ENCODE data around the gene ALDH3A2. TPM values are rescaled to one million over a fixed set of nuclear protein-coding genes. Genes with fewer than 3 reads are reported as not detected.
A peak's percentile ranks its signal among the peaks of the same experiment; 100 is the strongest.
"Not testable (repeated sequence)": the region's sequence is repeated elsewhere in the genome, so short reads cannot be mapped to it uniquely, and the experiment has no call there.

The ALDH3A2 gene
- polyA plus RNA-seq, 3 donors = 37.6 to 41.0 (median 37.9) TPM

DNA sequence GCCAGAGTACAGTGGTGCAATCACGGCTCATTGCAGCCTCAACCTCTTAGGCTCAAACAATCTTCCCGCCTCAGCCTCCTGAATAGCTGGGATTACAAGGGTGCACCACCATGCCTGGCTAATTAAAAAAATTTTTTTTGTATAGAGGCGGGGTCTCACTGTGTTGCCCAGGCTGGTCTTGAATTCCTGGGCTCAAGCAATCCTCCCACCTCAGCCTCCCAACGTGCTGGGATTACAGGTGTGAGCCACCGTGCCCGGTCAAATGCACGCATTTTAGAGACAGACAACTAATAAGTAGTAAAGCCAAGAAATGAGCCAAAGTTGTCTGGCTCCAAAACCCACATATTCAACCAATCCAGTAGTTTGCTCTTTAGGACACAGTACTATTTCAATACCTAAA is 21.1 kb downstream of the ALDH3A2 start:
- WGBS, 3 donors = 98 to 100% (median 98%) methylated on average over 7 of the region's 7 CpGs
- H3K27ac ChIP-seq (ENCODE audit: low read depth, low read length) = not testable (repeated sequence)

DNA sequence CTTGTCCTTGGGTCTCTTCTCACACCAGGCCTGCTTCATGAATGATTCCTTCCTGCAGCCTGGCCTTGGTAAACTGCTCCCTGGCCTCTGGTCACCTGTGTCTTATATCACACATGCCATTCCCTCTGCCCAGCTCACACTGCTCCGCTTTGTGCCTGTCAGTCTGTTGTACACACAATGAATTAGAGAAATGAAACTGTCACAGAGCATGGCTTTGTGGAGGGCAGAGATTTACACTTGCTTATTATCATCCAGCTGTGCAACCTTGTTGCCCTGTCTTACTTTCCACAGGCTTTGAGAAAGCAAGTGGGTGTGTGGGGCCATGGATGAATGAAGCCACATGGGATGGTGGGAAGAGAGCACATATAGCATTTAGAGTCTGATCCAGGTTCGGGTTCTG is 22.4 kb downstream of the ALDH3A2 start:
- H3K27ac ChIP-seq (ENCODE audit: low read depth, low read length) = no peak overlapping the region
- WGBS, 3 donors = 83 to 90% (median 90%) methylated on average over 2 of the region's 2 CpGs

DNA sequence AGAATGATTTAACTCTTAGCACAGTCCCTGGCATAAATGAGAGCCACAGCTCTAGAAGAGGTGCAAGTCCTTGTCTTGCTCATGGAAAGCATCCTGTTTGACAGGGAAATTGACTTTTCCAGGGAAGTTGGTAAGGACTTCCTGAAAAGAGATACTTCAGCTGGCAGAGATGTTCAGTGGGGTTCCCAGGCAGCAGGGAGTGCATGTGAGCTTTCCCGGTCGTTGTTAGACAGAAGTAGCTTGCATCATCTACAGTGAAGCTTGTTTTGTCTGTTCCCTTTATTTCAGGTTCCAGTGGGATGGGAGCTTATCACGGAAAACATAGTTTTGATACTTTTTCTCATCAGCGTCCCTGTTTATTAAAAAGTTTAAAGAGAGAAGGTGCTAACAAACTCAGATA is 22.9 kb downstream of the ALDH3A2 start:
- 58 to 74% (median 67%) methylated on average over 4 of the region's 4 CpGs for WGBS, 3 donors
- peak overlapping the region; percentile 11 for H3K27ac ChIP-seq (ENCODE audit: low read depth, low read length)

DNA sequence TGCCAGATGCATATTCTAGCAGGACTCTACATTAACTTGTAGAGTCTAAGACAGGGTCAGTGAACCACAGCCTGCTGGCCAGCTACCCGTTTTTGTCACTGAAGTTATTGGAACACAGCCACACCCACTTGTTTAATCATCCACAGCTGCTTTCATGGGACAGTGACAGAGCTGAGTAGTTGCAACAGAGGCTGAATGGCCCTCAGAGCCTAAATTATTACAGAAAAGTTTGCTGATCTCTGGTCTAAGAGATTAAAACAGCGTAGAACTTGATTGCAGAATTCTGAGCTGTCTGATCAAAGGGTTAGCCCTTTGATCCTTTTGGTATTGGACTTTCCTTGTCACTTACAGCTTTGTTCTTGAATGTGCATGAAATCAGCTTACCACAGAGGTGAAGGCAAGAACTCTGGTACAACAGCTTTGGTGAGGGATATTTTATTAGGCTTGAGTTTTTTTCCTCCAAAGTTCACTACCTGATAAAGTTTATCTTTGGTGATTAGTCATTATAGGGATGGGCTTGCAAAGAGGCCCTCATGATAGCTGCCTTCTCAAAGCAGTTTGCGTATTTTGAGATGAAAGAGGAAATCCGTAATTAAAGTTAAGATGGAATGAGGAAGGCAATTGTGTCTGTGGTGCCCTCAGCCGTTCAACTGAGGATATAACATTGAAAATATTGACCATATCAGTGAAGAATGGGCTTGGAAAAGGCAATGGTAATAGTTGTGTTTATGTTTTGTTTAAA is 23.6 kb downstream of the ALDH3A2 start:
- WGBS, 3 donors = 51 to 68% (median 53%) methylated on average over 5 of the region's 5 CpGs
- no peak overlapping the region for H3K27ac ChIP-seq (ENCODE audit: low read depth, low read length)

DNA sequence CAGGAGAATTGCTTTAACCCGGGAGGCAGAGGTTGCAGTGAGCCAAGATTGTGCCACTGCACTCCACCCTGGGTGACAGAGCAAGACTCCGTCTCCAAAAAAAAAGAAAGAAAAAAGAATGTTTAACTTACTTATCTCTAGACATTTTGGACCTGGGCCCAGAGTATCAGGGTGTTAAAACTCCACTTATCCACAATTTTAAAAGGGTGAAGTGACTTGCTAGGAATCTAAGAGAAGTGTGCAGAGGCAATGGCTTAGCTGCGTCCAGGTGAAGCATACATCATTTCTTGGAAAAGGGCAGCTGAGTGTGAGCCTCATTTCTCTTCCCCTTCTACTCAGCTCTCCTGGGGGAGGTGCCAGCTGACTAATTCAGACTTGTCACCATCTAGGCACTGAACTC is 25.1 kb downstream of the ALDH3A2 start:
- no peak overlapping the region for H3K27ac ChIP-seq (ENCODE audit: low read depth, low read length)

DNA sequence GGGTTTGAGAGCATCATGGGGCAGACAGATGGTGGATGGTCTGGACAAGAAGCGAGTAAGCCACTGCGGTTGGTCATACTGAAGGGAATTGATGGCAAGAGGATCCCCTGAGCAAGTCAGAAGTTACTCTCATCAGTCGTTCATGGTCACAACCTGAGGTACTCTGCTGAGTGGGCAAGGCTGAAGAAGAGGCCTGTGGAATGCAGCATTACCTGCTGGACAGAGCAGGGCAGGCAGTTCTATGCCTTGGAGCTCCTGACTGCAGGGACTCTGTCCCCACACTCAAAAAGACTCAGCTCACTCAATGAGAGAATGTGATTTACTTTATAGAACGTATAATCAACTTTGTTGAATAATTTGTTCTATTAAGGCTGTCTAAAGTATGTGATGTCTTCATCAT is 28.3 kb downstream of the ALDH3A2 start:
- no peak overlapping the region for H3K27ac ChIP-seq (ENCODE audit: low read depth, low read length)

More for the DNA sequence above, 25.1 kb downstream of the ALDH3A2 start:
- WGBS, 3 donors = 73 to 90% (median 86%) methylated on average over 3 of the region's 3 CpGs

DNA sequence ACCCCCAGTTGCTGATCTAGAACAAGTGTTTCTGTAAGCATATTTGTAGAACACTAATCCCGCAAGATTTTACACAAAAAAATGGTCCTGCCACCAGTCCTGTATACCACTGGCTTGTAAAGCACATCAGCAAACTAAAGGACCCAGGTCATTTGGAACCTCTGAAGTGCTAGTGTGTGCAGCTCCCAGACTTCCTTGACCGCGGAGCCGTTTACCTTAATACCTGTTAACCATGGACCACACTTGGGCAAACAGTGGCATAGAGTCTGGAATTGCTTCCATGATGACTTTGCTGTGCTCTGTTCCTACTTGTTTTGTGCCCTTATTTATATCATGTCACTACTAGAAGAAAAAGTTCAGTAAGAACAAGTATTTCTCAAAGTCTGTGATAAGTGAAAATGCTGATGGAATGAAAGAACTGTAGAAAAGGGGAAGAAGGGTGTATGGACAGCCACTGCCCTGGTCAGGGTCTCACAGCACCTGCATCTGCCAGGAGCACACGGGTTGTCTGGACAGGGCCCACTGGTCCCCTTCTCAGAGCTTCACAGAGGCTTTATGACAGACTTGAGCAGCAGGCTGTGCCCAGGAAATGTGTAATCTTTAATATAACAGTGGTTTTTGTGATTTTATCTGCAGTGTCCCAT is 29.3 kb downstream of the ALDH3A2 start:
- WGBS, 3 donors = 94 to 97% (median 96%) methylated on average over 5 of the region's 5 CpGs
- no peak overlapping the region for H3K27ac ChIP-seq (ENCODE audit: low read depth, low read length)

More for the DNA sequence above, 28.3 kb downstream of the ALDH3A2 start:
- 83 to 95% (median 86%) methylated on average over 4 of the region's 4 CpGs for WGBS, 3 donors

DNA sequence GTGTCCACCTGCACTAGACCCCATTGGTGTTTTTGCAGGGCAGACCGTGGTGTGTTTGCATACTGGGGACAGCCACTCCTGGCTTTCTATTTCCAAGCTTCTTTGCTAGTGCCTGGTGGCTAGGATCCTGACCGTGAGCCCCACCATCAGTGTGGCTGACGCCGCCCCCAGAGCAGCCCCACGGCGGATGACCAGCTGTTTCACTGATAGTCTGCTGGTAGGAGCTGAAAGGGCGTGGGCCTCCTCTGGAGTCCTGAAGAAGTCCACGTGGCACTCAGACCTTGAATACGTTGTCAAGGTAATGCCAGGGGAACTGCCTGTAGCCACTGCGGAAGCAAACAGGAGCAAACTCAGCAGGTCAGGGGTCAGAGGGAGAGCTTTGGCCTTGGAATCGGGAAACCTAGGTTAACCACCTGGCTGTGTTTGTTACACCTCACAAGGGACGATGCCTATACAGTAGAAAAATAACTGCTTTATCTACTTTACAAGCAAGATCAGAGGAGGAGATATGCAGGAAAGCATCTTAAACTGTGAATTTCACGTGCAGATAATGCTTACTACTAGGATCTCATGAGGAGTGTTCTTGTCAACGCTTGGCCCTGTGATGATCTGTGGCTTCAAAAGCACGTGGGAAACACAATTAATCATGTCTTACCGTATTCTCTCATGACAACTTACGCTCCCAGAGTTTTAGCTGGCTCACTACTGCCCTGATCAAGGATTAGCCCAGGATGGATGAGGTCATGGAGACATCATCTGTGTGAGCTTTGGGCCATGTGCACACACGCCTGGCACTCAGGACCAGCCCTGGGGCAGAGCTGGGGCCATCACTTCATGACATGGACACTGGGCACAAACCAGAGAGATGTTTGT is 30.3 kb downstream of the ALDH3A2 start:
- WGBS, 3 donors = 91 to 93% (median 91%) methylated on average over 18 of the region's 18 CpGs
- no peak overlapping the region for H3K27ac ChIP-seq (ENCODE audit: low read depth, low read length)

DNA sequence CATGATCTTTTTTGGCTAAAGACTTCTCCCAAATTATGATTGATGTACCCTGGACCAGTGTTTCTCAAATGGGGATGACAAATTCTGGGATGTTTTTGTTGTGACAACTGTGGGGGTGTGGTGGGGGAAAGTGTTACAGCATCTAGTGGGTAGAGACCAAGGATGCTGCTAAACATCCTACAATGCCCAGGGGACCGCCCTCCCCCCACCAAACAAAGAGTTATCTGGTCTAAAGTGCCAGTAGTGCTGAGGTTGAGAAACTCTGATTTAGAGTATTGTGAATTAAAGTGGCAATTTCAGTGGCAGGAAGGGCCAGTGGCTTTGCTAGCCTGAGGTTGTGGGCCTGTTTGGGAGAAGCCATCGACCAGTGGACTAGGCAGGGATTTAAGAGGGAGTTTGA is 34.6 kb downstream of the ALDH3A2 start:
- no peak overlapping the region for H3K27ac ChIP-seq (ENCODE audit: low read depth, low read length)
- 85 to 98% (median 86%) methylated on average over 2 of the region's 2 CpGs for WGBS, 3 donors

DNA sequence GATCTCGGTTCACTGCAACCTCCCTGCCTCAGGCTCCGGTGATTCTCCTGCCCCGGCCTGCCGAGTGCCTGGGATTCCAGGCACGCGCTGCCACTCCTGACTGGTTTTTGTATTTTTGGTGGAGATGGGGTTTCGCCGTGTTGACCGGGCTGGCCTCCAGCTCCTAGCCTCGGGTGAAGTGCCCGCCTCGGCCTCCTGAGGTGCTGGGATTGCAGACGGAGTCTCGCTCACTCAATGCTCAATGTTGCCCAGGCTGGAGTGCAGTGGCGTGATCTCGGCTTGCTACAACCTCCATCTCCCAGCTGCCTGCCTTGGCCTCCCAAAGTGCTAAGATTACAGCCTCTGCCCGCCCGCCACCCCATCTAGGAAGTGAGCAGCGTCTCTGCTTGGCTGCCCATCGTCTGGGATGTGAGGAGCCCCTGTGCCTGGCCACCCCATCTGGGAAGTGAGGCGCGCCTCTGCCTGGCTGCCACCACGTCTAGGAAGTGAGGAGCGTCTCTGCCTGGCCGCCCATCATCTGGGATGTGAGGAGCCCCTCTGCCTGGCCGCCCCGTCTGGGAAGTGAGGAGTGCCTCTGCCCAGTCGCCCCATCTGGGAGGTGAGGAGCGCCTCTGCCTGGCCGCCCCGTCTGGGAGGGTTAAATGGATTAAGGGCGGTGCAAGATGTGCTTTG is 36.5 kb downstream of the ALDH3A2 start:
- H3K27ac ChIP-seq (ENCODE audit: low read depth, low read length) = not testable (repeated sequence)
- WGBS, 3 donors = 92 to 95% (median 95%) methylated on average over 30 to 32 of the region's 32 CpGs

DNA sequence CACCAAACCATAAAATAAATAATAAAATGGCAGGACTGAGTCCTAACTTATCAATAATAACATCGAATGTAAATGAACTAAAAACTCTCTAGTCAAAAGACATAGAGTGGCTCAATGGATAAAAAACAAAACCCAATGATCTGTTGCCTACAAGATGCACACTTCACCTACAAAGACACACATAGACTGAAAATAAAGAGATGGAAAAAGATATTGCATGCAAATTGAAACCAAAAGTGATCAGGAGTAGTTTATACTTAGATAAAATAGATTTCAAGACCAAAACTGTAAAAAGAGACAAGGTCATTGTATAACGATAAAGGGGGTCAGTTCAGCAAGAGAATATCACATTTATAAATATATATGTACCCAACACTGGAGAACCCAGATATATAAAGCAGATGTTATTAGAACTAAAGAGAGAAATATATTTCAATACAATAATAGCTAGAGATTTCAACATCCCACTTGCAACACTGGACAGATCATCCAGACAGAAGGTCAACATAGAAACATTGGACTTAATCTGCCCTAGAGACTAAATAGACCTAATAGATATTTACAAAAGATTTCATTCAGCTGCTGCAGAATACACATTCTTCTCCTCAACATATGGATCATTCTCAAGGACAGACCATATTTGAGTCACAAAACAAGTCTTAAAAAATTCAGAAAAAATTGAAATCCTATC is 38.0 kb downstream of the ALDH3A2 start:
- WGBS, 3 donors = 95 to 100% (median 97%) methylated on average over 2 of the region's 2 CpGs
- no peak overlapping the region for H3K27ac ChIP-seq (ENCODE audit: low read depth, low read length)

DNA sequence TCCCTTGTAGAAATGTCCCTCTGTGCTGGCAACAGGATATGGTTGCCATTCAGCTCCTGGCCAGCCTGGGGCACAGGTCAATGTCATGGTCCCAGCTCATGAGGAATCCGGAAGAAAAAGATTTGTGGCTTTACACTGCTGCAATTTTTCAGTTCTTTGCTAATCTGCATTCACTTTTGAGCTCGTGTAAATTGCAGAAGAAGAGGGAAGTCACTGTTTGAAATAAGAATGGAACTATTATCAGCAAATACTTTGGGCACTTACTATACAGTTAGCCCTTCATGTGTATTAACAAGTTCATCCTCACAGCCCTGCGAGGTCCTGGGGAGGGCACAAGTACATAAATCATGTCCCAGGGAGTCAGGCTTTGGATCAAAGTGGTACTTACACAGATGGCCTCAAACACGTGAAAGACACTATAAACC is 53.7 kb downstream of the ALDH3A2 start:
- no peak overlapping the region for H3K27ac ChIP-seq (ENCODE audit: low read depth, low read length)
- 64 to 70% (median 67%) methylated on average over 4 of the region's 4 CpGs for WGBS, 3 donors

DNA sequence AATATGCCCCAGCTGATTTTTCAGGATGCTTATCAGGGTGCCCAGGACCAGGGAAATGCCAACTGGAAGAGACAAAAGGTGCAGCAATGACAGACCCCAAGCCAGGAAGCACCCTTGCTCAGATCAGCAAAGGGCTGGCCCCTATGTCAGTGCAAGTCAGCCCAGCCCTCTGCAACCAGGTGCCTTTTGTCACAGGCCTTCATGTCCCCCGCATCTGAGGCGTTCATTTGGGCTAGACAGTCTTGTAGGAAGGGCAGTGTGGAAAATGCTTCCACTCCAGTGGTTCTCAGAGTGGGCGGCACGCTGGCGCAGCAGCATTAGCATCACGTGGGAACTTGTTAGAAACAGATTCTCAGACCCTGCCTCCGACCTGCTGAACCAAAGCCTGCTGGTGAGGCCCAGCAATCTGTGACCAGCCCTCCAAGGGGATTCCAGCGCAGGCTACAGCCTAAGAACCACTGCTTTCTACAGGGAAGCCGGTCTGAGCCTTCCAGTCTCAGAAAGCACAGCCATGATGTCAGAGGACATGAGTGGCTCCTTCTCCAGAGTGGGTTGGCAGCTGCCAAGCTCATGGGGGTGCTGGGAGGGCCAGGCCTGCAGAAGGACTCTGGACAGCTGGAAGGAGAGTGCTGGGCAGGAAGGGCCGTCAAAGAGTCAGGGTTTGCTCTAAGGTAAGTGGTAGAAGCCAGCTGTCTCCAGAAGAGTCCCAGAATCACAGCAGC is 54.7 kb downstream of the ALDH3A2 start:
- WGBS, 3 donors = 68 to 80% (median 69%) methylated on average over 10 of the region's 10 CpGs

DNA sequence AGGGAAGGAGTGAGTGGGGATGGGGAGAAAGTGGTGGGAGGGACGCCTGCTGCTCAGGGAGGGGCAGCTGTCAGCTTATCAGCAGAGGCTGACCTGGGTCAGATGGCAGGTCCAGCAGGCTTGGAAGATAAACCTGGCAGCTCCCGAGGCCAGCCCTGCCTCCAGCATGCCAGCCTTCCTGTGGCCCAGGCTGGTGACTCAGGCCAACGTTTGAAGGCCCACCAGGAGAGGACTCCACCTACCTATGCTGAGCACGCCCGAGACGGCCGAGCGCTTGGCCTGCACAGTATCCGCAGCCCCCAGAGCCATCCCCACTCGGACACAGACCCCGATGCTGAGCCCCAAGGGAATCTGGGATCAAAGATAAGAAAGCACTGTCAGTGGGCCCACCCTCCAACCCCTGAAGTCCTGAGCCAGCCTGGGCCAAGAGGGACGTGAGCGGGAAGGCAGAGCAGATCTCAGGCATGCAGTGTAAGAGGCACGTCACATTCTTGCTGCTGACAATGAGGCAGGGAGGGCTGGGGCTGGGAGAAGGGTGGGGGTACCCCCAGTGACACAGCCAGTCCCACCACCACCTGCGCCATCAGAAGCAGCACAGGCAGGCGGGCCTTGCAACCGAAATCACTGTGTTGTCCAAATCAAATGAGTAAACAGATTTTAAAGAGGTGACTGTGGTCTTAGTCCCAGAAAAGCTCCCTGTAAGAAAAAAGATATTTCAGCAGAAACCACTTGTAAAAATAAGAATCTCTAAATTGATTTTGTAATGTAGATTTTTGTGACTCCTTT is 55.5 kb downstream of the ALDH3A2 start:
- H3K27ac ChIP-seq (ENCODE audit: low read depth, low read length) = no peak overlapping the region
- 69 to 72% (median 70%) methylated on average over 17 of the region's 17 CpGs for WGBS, 3 donors

More for the DNA sequence above, 54.7 kb downstream of the ALDH3A2 start:
- H3K27ac ChIP-seq (ENCODE audit: low read depth, low read length) = no peak overlapping the region

DNA sequence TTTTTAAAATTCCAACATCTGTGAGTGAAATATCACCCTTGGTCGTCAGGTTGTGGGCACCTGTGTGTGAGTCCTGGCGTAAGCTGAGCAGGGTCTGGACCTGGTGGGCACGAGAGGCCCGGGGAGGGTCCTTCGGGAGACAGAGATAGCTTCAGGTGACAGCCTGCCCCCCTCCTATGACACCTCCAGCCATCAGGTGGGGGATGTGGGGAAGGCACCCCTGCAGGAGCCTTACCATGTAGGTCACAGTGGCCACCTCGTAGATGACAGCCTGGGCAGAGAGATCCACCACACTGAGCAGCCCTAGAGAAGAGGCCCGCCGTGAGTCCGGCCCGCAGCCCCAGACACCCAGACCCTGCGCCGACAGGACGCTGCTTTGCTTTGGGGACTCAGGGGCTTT is 56.6 kb downstream of the ALDH3A2 start:
- no peak overlapping the region for H3K27ac ChIP-seq (ENCODE audit: low read depth, low read length)
- 82 to 90% (median 83%) methylated on average over 11 to 13 of the region's 13 CpGs for WGBS, 3 donors

Measured in adipose tissue (tissue), 3 donors.